BLaER1 treated with 17β-estradiol and CSF1 and Interleukin-3, amounts not matched to agents 10 nM and 100 nM (cell line): ENCODE data around the gene LNX1.
"Not testable (repeated sequence)": the region's sequence is repeated elsewhere in the genome, so short reads cannot be mapped to it uniquely, and the experiment has no call there.

ENCODE experiments used
- H3K27ac ChIP-seq, 11 experiments: shearing (Covaris generic); formaldehyde crosslinking; 2 replicates each; pipeline ENCODE4 v1.8.1; 2022
- H3K27me3 ChIP-seq, 11 experiments: shearing (Covaris generic); formaldehyde crosslinking; 2 replicates each; pipeline ENCODE4 v1.8.1; 2022
- H3K36me3 ChIP-seq, 11 experiments: shearing (Covaris generic); formaldehyde crosslinking; 2 replicates each; pipeline ENCODE4 v1.8.1; 2022
- H3K4me1 ChIP-seq, 10 experiments: shearing (Covaris generic); formaldehyde crosslinking; 2 replicates each; pipeline ENCODE4 v1.8.1; 2022
- H3K4me2 ChIP-seq, 11 experiments: shearing (Covaris generic); formaldehyde crosslinking; 2 replicates each; pipeline ENCODE4 v1.8.1; 2022
- H3K4me3 ChIP-seq, 10 experiments: shearing (Covaris generic); formaldehyde crosslinking; 2 replicates each; pipeline ENCODE4 v1.8.1; 2022
- H3K9ac ChIP-seq, 11 experiments: shearing (Covaris generic); formaldehyde crosslinking; 2 replicates each; pipeline ENCODE4 v1.8.1; 2022
- H3K9me3 ChIP-seq, 11 experiments: shearing (Covaris generic); formaldehyde crosslinking; replicated peaks in 1 of 11; 2 replicates each; pipeline ENCODE4 v1.8.1; 2022
- H4K20me1 ChIP-seq, 11 experiments: shearing (Covaris generic); formaldehyde crosslinking; 2 replicates each; pipeline ENCODE4 v1.8.1; 2022
- Cebpa-rat ChIP-seq, 11 experiments: shearing (Covaris generic); IDR thresholded peaks; 2 replicates each; pipeline ENCODE4 v1.8.1; 2022

The LNX1 gene

DNA sequence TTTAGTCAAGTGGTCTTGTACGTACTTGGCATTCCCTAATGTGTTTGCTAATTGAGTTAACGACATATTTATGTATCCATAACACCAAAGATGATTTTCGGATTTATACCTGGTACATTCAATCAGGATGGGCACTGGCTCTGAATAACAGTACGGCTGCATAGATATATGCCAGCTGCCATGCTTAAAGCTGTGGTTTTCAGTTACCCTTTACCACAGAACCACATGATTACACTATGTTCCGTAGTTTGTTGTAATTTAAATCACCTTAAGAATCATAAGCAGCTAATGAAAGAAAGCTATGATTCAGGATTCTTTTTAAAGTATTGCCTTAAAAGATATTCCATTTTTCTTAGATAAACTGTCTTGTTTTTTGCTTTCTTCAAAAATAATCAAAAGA lies 160.2 kb downstream of the LNX1 start:
- TF ChIP-seq Cebpa-rat (IDR thresholded peaks at IDR 0.05) = no peak
- no peak overlapping the region for H3K9ac ChIP-seq

DNA sequence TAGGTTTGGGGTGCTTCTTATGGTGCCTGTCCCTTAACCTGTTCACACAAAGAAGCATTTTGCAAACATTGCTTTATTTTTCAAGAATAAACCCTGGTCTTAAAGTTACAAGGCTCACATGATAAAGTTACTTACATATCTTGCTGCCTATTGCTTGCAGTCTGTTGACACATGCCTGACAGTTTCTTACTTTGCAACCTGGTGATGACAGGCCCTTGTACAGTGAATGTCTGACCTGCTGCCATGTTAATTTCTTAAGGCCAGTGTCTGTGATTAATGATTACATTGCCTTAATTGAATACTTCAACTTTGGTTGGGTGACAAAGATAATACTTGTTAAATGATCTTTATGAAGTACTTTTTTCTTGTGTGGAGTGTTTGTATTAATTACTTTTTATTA lies 163.9 kb downstream of the LNX1 start:
- no peak for TF ChIP-seq Cebpa-rat (IDR thresholded peaks at IDR 0.05)
- Histone ChIP-seq H3K36me3 (peaks cover 56 to 82% (median 72%) of the 10 kb centered on the region in 11 experiments), H3K4me1 (peaks cover 0 to 7% (median 0%) of the 10 kb centered on the region in 10 experiments; a peak in 3 of 20 replicates), H4K20me1 (peaks cover 0 to 16% (median 0%) of the 10 kb centered on the region in 11 experiments; a peak in 4 of 22 replicates), H3K4me2 (no peak overlapping the region), H3K27ac (no peak overlapping the region), H3K9ac (no peak overlapping the region), H3K4me3 (no peak overlapping the region), H3K27me3 (no peaks in the 10 kb centered on the region), H3K9me3 (no peaks in the 10 kb centered on the region)

More for the DNA sequence above, 160.2 kb downstream of the LNX1 start:
- Histone ChIP-seq H3K4me2 (0 out of 22 replicates have a peak overlapping the region, but pooled peaks of 1 of the 11 experiments have one; percentile 14), H3K4me1 (peaks cover 0 to 7% (median 0%) of the 10 kb centered on the region in 10 experiments; a peak in 3 of 20 replicates), H3K27ac (no peak overlapping the region), H3K27me3 (no peaks in the 10 kb centered on the region), H3K36me3 (peaks cover 71 to 98% (median 92%) of the 10 kb centered on the region in 11 experiments), H3K4me3 (no peak overlapping the region), H4K20me1 (peaks cover 0 to 7% (median 1%) of the 10 kb centered on the region in 11 experiments; a peak in 5 of 22 replicates), H3K9me3 (no peaks in the 10 kb centered on the region)

DNA sequence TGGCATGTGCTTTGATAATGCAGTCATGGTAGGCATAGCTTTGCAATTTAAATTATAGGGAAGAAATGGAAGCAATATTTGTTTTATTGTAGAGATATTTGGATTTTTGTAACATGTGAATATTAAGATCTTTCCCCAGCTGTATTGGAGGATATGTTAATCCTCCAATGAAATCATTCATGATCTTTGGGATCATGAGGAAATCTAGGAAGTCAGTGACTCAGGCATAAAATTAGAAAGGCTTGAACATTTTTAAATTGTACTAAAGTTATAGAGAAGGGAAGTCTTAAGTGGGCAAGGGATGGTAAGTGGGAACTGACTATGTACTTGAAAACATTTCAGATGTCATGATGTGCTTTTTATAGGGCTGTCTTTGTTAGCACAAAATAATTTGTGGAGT lies 167.0 kb downstream of the LNX1 start:
- H3K36me3 ChIP-seq = peaks cover 45 to 81% (median 58%) of the 10 kb centered on the region in 11 experiments
- H3K27ac ChIP-seq = no peak overlapping the region
- no peak overlapping the region for H3K4me3 ChIP-seq
- H3K4me2 ChIP-seq = no peak overlapping the region
- H3K9me3 ChIP-seq = no peaks in the 10 kb centered on the region
- no peaks in the 10 kb centered on the region for H3K4me1 ChIP-seq
- no peaks in the 10 kb centered on the region for H3K27me3 ChIP-seq
- H4K20me1 ChIP-seq = peaks cover 0 to 22% (median 0%) of the 10 kb centered on the region in 11 experiments; a peak in 4 of 22 replicates
- no peak overlapping the region for H3K9ac ChIP-seq
- TF ChIP-seq Cebpa-rat (IDR thresholded peaks at IDR 0.05) = no peak

DNA sequence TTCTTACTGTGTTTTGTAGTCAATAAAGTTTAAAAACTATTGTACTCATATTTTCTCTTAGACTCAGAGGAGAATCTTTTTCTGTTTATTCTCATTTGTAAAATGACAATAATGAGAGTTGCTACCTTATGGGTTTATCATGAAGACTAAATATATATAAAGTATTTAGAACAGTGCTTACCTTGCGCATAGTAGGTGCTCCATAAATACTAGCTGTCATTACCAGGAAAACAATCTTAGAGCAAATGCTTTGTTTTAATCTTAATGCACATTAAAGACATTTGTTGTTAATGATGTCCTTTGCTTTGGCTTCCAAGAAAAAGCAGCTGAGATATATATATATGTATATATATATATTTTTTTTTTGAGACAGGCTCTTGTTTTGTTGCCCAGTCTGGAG lies 168.9 kb downstream of the LNX1 start:
- no peak for TF ChIP-seq Cebpa-rat (IDR thresholded peaks at IDR 0.05)
- Histone ChIP-seq H3K4me3 (no peak overlapping the region), H3K27me3 (no peaks in the 10 kb centered on the region), H3K4me1 (no peaks in the 10 kb centered on the region), H4K20me1 (peaks cover 0 to 22% (median 0%) of the 10 kb centered on the region in 11 experiments; a peak in 5 of 22 replicates), H3K27ac (no peak overlapping the region), H3K9me3 (no peaks in the 10 kb centered on the region), H3K9ac (no peak overlapping the region), H3K4me2 (no peak overlapping the region), H3K36me3 (peaks cover 40 to 81% (median 54%) of the 10 kb centered on the region in 11 experiments)

DNA sequence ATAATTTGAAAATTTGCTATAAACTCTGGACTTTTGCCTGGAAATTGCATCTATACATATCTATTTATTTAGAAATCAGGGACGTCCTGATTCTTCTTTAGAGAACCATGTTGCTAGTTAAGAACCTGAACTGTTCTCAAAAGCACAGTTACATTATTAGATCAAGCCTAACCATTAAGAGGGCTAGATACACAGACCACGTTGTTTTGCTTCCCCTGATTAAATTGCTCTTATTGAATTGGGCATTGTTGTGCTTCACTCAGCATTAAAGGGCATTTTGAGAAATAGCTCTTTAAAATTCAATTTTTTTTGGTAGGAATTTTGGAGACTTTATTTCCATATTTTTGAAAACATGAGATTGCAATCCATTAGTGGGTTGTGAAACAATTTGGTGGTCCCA lies 169.5 kb downstream of the LNX1 start:
- Histone ChIP-seq H3K4me2 (no peak overlapping the region), H3K36me3 (peaks cover 35 to 81% (median 54%) of the 10 kb centered on the region in 11 experiments; a peak in 21 of 22 replicates), H3K27me3 (no peaks in the 10 kb centered on the region), H3K9me3 (no peaks in the 10 kb centered on the region), H4K20me1 (peaks cover 0 to 22% (median 0%) of the 10 kb centered on the region in 11 experiments; a peak in 5 of 22 replicates), H3K27ac (no peak overlapping the region), H3K9ac (no peak overlapping the region), H3K4me3 (no peak overlapping the region), H3K4me1 (no peaks in the 10 kb centered on the region)
- no peak for TF ChIP-seq Cebpa-rat (IDR thresholded peaks at IDR 0.05)

DNA sequence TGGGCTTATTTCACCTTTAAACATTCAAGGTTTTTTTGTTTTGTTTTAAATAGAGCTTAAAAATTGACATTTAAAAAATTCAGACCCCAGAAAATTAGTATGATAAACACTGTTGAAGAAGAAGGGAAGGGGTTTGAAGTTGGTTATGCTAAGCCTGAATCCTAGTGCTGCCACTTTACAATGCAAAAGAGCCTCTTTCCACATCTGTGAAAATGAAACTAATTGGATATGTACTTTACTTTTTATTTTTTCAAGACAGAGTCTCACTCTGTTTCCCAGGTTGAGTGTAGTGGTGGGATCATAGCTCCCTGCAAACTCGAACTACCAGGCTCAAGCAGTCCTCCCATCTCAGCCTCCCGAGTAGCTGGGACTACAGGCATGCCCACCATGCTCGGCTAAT lies 172.1 kb downstream of the LNX1 start:
- peaks cover 41 to 80% (median 58%) of the 10 kb centered on the region in 11 experiments; a peak in 21 of 22 replicates for H3K36me3 ChIP-seq
- H3K4me2 ChIP-seq = no peak overlapping the region
- no peaks in the 10 kb centered on the region for H3K27me3 ChIP-seq
- TF ChIP-seq Cebpa-rat (IDR thresholded peaks at IDR 0.05) = no peak
- peaks cover 0 to 14% (median 4%) of the 10 kb centered on the region in 11 experiments; a peak in 9 of 22 replicates for H4K20me1 ChIP-seq
- H3K4me3 ChIP-seq = no peak overlapping the region
- H3K9me3 ChIP-seq = no peaks in the 10 kb centered on the region
- no peak overlapping the region for H3K27ac ChIP-seq
- no peak overlapping the region for H3K9ac ChIP-seq
- H3K4me1 ChIP-seq = peaks cover 0 to 6% (median 0%) of the 10 kb centered on the region in 10 experiments; a peak in 1 of 20 replicates

DNA sequence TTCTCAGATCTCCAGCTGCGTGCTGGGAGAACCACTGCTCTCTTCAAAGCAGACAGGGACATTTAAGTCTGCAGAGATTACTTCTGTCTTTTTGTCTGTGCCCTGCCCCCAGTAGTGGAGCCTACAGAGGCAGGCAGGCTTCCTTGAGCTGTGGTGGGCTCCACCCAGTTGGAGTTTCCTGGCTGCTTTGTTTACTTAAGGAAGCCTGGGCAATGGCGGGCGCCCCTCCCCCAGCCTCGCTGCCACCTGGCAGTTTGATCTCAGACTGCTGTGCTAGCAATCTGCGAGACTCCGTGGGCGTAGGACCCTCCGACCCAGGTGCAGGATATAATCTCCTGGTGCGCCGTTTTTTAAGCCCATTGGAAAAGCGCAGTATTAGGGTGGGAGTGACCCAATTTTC lies 181.8 kb downstream of the LNX1 start:
- Histone ChIP-seq H3K9me3 (peaks cover 0 to 31% (median 14%) of the 10 kb centered on the region in 11 experiments; a peak in 15 of 22 replicates), H3K4me2 (peak overlapping the region in 1 of 11 experiments; percentile 35; a peak in 2 of 22 replicates), H4K20me1 (peaks cover 0 to 49% (median 34%) of the 10 kb centered on the region in 11 experiments; a peak in 14 of 22 replicates), H3K36me3 (peaks cover 14 to 61% (median 40%) of the 10 kb centered on the region in 11 experiments)
- H3K4me3 ChIP-seq, H3K9ac ChIP-seq, H3K27me3 ChIP-seq, H3K4me1 ChIP-seq, H3K27ac ChIP-seq: not testable (repeated sequence)
